Loucy (cell line): ENCODE results near the gene SLC38A10.
A peak's percentile ranks its signal among the peaks of the same experiment; 100 is the strongest.

Experiments
- H2AFZ ChIP-seq: fragments of 200-600 bp; sonication (generic); 2 replicates; pipeline ENCODE4 v1.6.0; 2016; ENCODE audit warnings: antibody characterized with exemption, mild to moderate bottlenecking, low read length, moderate library complexity
- H3F3A ChIP-seq: fragments of 200-600 bp; 2 replicates; pipeline ENCODE4 v1.6.0; 2016; ENCODE audit warnings: antibody characterized with exemption, low read depth, mild to moderate bottlenecking
- H3K27me3 ChIP-seq: fragments of 200-600 bp; sonication (generic); 2 replicates; pipeline ENCODE4 v1.6.1; 2014; ENCODE audit warnings: low read length, mild to moderate bottlenecking; ENCODE audit not compliant: insufficient read depth, poor library complexity, severe bottlenecking
- H3K36me3 ChIP-seq: fragments of 200-600 bp; sonication (generic); 2 replicates; pipeline ENCODE4 v1.6.1; 2016; ENCODE audit warnings: low read length; ENCODE audit not compliant: insufficient read depth
- H3K4me1 ChIP-seq: fragments of 200-600 bp; sonication (generic); 2 replicates; pipeline ENCODE4 v1.5.1; 2014; ENCODE audit warnings: low read length, mild to moderate bottlenecking; ENCODE audit not compliant: insufficient read depth, poor library complexity, severe bottlenecking
- H3K4me2 ChIP-seq: fragments of 200-600 bp; sonication (generic); 2 replicates; pipeline ENCODE4 v1.6.0; 2014; ENCODE audit warnings: antibody characterized with exemption, low read length, low read depth, mild to moderate bottlenecking; ENCODE audit not compliant: poor library complexity, severe bottlenecking
- H3K4me3 ChIP-seq: fragments of 200-600 bp; sonication (generic); 2 replicates; pipeline ENCODE4 v1.5.1; 2014; ENCODE audit warnings: low read length, mild to moderate bottlenecking, mixed read lengths; ENCODE audit not compliant: poor library complexity, severe bottlenecking
- H3K79me2 ChIP-seq: fragments of 200-600 bp; sonication (generic); 2 replicates; pipeline ENCODE4 v1.6.1; 2014; ENCODE audit warnings: low read length; ENCODE audit not compliant: insufficient read depth
- H3K9ac ChIP-seq: fragments of 200-600 bp; sonication (generic); 2 replicates; pipeline ENCODE4 v1.6.0; 2014; ENCODE audit warnings: mild to moderate bottlenecking, low read depth, low read length, moderate library complexity; ENCODE audit not compliant: poor library complexity, severe bottlenecking
- H3K9me2 ChIP-seq: fragments of 200-600 bp; sonication (generic); replicated peaks from 2 replicates; pipeline ENCODE4 v1.6.1; 2016; ENCODE audit warnings: low read depth, low read length, mixed read lengths
- H3K9me3 ChIP-seq: fragments of 200-600 bp; sonication (generic); 2 replicates; pipeline ENCODE4 v1.6.1; 2014; ENCODE audit warnings: mild to moderate bottlenecking, antibody characterized with exemption, low read length, low read depth; ENCODE audit not compliant: insufficient read depth
- H4K20me1 ChIP-seq: fragments of 200-600 bp; sonication (generic); 2 replicates; pipeline ENCODE4 v1.6.0; 2014; ENCODE audit warnings: antibody characterized with exemption, low read length, mild to moderate bottlenecking; ENCODE audit not compliant: insufficient read depth, poor library complexity, severe bottlenecking
- CTCF ChIP-seq: fragments of 200-600 bp; sonication (generic); conservative IDR thresholded peaks from 2 replicates; pipeline ENCODE4 v1.5.1; 2014; ENCODE audit warnings: mild to moderate bottlenecking, antibody characterized with exemption, low read length
- EZH2phosphoT487 ChIP-seq: fragments of 200-600 bp; IDR thresholded peaks from 2 replicates; pipeline ENCODE4 v1.6.1; 2018; ENCODE audit warnings: antibody characterized with exemption, mild to moderate bottlenecking, moderate library complexity, borderline replicate concordance

Gene SLC38A10

GRCh38 chr17:81242421-81243332 lies 52.4 kb downstream of the SLC38A10 start:
- no peaks in the 10 kb centered on the region for H3K9me3 ChIP-seq
- TF ChIP-seq CTCF, result no peak
- TF ChIP-seq EZH2phosphoT487, result no peak
- H3K4me3 ChIP-seq, result no peak overlapping the region
- H3F3A ChIP-seq, result no peaks in the 10 kb centered on the region
- no peaks in the 10 kb centered on the region for H3K27me3 ChIP-seq
- peaks cover 20% of the 10 kb centered on the region for H3K4me1 ChIP-seq
- H3K4me2 ChIP-seq, result no peak overlapping the region
- H3K79me2 ChIP-seq, result peaks cover 36% of the 10 kb centered on the region
- H3K9me2 ChIP-seq, result no peaks in the 10 kb centered on the region
- H3K9ac ChIP-seq, result no peak overlapping the region
- peaks cover 16% of the 10 kb centered on the region for H4K20me1 ChIP-seq
- no peak overlapping the region for H2AFZ ChIP-seq
- no peaks in the 10 kb centered on the region; the same call in 1 of the 2 replicates for H3K36me3 ChIP-seq

- Histone ChIP-seq H3K36me3 (no peaks in the 10 kb centered on the region; the same call in 1 of the 2 replicates), H3K9me3 (no peaks in the 10 kb centered on the region), H3K9me2 (no peaks in the 10 kb centered on the region), H3K27me3 (no peaks in the 10 kb centered on the region), H3K4me3 (no peak overlapping the region), H4K20me1 (peaks cover 16% of the 10 kb centered on the region), H3K4me2 (no peak overlapping the region), H2AFZ (no peak overlapping the region), H3K9ac (no peak overlapping the region), H3F3A (no peaks in the 10 kb centered on the region), H3K4me1 (peaks cover 28% of the 10 kb centered on the region), H3K79me2 (peaks cover 45% of the 10 kb centered on the region)
- TF ChIP-seq EZH2phosphoT487 (no peak), CTCF (peak; percentile 86)
Observed at GRCh38 chr17:81241648-81242420, 53.3 kb downstream of the SLC38A10 start.

- H2AFZ ChIP-seq, result no peak overlapping the region
- H3K9ac ChIP-seq, result peak overlapping the region; percentile 87
- peaks cover 21% of the 10 kb centered on the region for H4K20me1 ChIP-seq
- H3K9me3 ChIP-seq, result no peaks in the 10 kb centered on the region
- TF ChIP-seq CTCF, result no peak
- no peak for TF ChIP-seq EZH2phosphoT487
- H3F3A ChIP-seq, result no peaks in the 10 kb centered on the region
- H3K4me3 ChIP-seq, result peak overlapping the region; percentile 95
- H3K4me2 ChIP-seq, result peak overlapping the region; percentile 97
- H3K9me2 ChIP-seq, result no peaks in the 10 kb centered on the region
- H3K79me2 ChIP-seq, result peaks cover 51% of the 10 kb centered on the region
- no peaks in the 10 kb centered on the region; the same call in 1 of the 2 replicates for H3K36me3 ChIP-seq
- H3K27me3 ChIP-seq, result no peaks in the 10 kb centered on the region
- H3K4me1 ChIP-seq, result peaks cover 33% of the 10 kb centered on the region
Observed at GRCh38 chr17:81241203-81241602, 53.9 kb downstream of the SLC38A10 start.
